CD14-positive monocyte (primary cell): ENCODE measurements around the gene TMEM179. TPM values are rescaled to one million over a fixed set of nuclear protein-coding genes. Genes with fewer than 3 reads are reported as not detected.

ENCODE experiments used
- DNase-seq, 3 donors: peaks; one replicate each; pipeline ENCODE4 v3.0.0-alpha.2; 2011 to 2022
- H2AFZ ChIP-seq: 2 replicates; pipeline ENCODE4 v1.6.0; 2012; ENCODE audit warnings: mild to moderate bottlenecking, low read depth, low read length, inconsistent platforms; ENCODE audit not compliant: insufficient read depth, poor library complexity, severe bottlenecking
- H3K27ac ChIP-seq, 2 donors: 1 replicate in 1 of 2; 2 replicates in 1 of 2; pipeline ENCODE4 v1.5.1; 2012 to 2013; ENCODE audit warnings: low read length in 2 of 2, control low read depth in 1 of 2, inconsistent platforms in 1 of 2, low read depth in 1 of 2, mild to moderate bottlenecking in 1 of 2
- H3K27me3 ChIP-seq, 2 donors: one replicate each; pipeline versions ENCODE4 v1.6.0 to v1.6.1; 2011 to 2013; ENCODE audit warnings: low read length in 2 of 2; ENCODE audit not compliant: control insufficient read depth in 2 of 2, insufficient read depth in 2 of 2
- H3K36me3 ChIP-seq, 2 donors: replicated peaks in 1 of 2; 1 replicate in 1 of 2; 2 replicates in 1 of 2; pipeline versions ENCODE4 v1.5.1 to v1.6.1; 2012 to 2013; ENCODE audit warnings: low read length in 2 of 2, control low read depth in 1 of 2, inconsistent platforms in 1 of 2, mild to moderate bottlenecking in 1 of 2; ENCODE audit not compliant: insufficient read depth in 2 of 2, control insufficient read depth in 1 of 2
- H3K4me1 ChIP-seq, 2 donors: 1 replicate in 1 of 2; 2 replicates in 1 of 2; pipeline versions ENCODE4 v1.5.1 to v1.6.1; 2012 to 2013; ENCODE audit warnings: low read length in 2 of 2, control low read depth in 1 of 2, inconsistent platforms in 1 of 2, mild to moderate bottlenecking in 1 of 2, moderate library complexity in 1 of 2; ENCODE audit not compliant: insufficient read depth in 2 of 2, control insufficient read depth in 1 of 2
- H3K4me2 ChIP-seq: replicated peaks from 2 replicates; pipeline ENCODE3; 2012; ENCODE audit warnings: low read length, moderate library complexity, mild to moderate bottlenecking; ENCODE audit not compliant: poor library complexity, severe bottlenecking; ENCODE audit errors: extremely low read depth
- H3K4me3 ChIP-seq, 3 experiments: fragments of 200-600 bp in 1 of 3; sonication (generic) in 1 of 3; replicated peaks in 1 of 3; 1 replicate in 2 of 3; 2 replicates in 1 of 3; pipeline ENCODE4 v1.5.1; 2011 to 2013; ENCODE audit warnings: low read length in 3 of 3, mild to moderate bottlenecking in 3 of 3, control low read depth in 2 of 3, low read depth in 2 of 3, inconsistent platforms in 1 of 3, moderate library complexity in 1 of 3
- H3K79me2 ChIP-seq: 2 replicates; pipeline ENCODE4 v1.6.0; 2012; ENCODE audit warnings: mild to moderate bottlenecking, control low read depth, inconsistent platforms, low read length, moderate library complexity; ENCODE audit not compliant: insufficient read depth
- H3K9ac ChIP-seq: 2 replicates; pipeline ENCODE4 v1.6.0; 2017; ENCODE audit warnings: low read length, mild to moderate bottlenecking; ENCODE audit not compliant: insufficient read depth, poor library complexity, severe bottlenecking
- H3K9me3 ChIP-seq, 2 donors: replicated peaks in 1 of 2; 1 replicate in 1 of 2; 2 replicates in 1 of 2; pipeline versions ENCODE4 v1.5.1 to v1.6.1; 2012 to 2013; ENCODE audit warnings: low read length in 2 of 2, control low read depth in 1 of 2; ENCODE audit not compliant: control insufficient read depth in 1 of 2, insufficient read depth in 1 of 2
- H4K20me1 ChIP-seq: 2 replicates; pipeline ENCODE4 v1.6.0; 2012; ENCODE audit warnings: mild to moderate bottlenecking, low read length, control low read depth, moderate library complexity; ENCODE audit not compliant: insufficient read depth
- H3K27ac Mint-ChIP-seq, 7 donors: one replicate each; pipeline ENCODE4 v1.8.0; 2020; ENCODE audit warnings: mild to moderate bottlenecking in 7 of 7, mixed read lengths in 7 of 7, moderate library complexity in 6 of 7, inconsistent platforms in 2 of 7
- H3K27me3 Mint-ChIP-seq, 3 donors: one replicate each; pipeline ENCODE4 v1.8.0; 2021 to 2022; ENCODE audit warnings: low read depth in 3 of 3, mild to moderate bottlenecking in 3 of 3, mixed read lengths in 3 of 3, moderate library complexity in 3 of 3, inconsistent platforms in 1 of 3
- H3K36me3 Mint-ChIP-seq, 2 donors: one replicate each; pipeline ENCODE4 v1.8.0; 2020; ENCODE audit warnings: mixed read lengths in 2 of 2, inconsistent platforms in 1 of 2, mild to moderate bottlenecking in 1 of 2
- H3K4me1 Mint-ChIP-seq: one replicate; pipeline ENCODE4 v1.8.0; 2020; ENCODE audit warnings: mild to moderate bottlenecking, mixed read lengths
- H3K4me3 Mint-ChIP-seq, 2 donors: one replicate each; pipeline ENCODE4 v1.8.0; 2020; ENCODE audit warnings: mild to moderate bottlenecking in 2 of 2, mixed read lengths in 2 of 2, moderate library complexity in 1 of 2
- H3K9me3 Mint-ChIP-seq, 7 donors: one replicate each; pipeline ENCODE4 v1.8.0; 2020 to 2022; ENCODE audit warnings: mixed read lengths in 7 of 7, mild to moderate bottlenecking in 6 of 7, moderate library complexity in 6 of 7, inconsistent platforms in 2 of 7
- CTCF ChIP-seq: fragments of 200-600 bp; IDR thresholded peaks from one replicate; pipeline ENCODE4 v1.8.0; 2022; ENCODE audit warnings: antibody characterized with exemption, mild to moderate bottlenecking
- WGBS: methylation state at CpG from one replicate; pipeline ENCODE4 v1.1.5; 2013; ENCODE audit warnings: missing lambda C conversion rate; ENCODE audit not compliant: insufficient coverage; 5-methylcytosine and 5-hydroxymethylcytosine counted together
- intact Hi-C, 2 donors: fragments of 100-400 bp; cut with micrococcal nuclease; formaldehyde crosslinking; loops; one replicate each; pipeline versions ENCODE4 v1.15.0 to v1.15.1; 2023
- polyA plus RNA-seq, 3 donors: library from polyadenylated mRNA; depleted of rRNA in 1 of 3; unstranded in 2 of 3; stranded (reverse) in 1 of 3; fragments of 300-500 nt in 2 of 3; fragments of >200 nt in 1 of 3; fragmentation: Illumina TruSeq in 2 of 3; gene quantifications; 1 replicate in 2 of 3; 2 replicates in 1 of 3; pipeline ENCODE4 v1.2.3, GENCODE V29; 2012 to 2021

Gene TMEM179
- polyA plus RNA-seq, 3 donors, result not detected

GRCh38 chr14:104572024-104572626, 32.4 kb downstream of the TMEM179 start:
- no peaks in the 10 kb centered on the region for H3K27me3 ChIP-seq
- H3K4me1 ChIP-seq, result no peaks in the 10 kb centered on the region
- WGBS, result 94% methylated on average over 10 of the region's 11 CpGs
- H3K9me3 ChIP-seq, result no peaks in the 10 kb centered on the region
- no peak overlapping the region for H3K9ac ChIP-seq
- no peak for TF ChIP-seq CTCF
- intact Hi-C loops, result no loop called here
- no peaks in the 10 kb centered on the region for H3K36me3 ChIP-seq
- no peak overlapping the region for H3K27ac ChIP-seq
- no peak overlapping the region for H2AFZ ChIP-seq
- H3K9me3 Mint-ChIP-seq, result no peaks in the 10 kb centered on the region
- DNase-seq, result no peak
- H3K4me1 Mint-ChIP-seq, result no peaks in the 10 kb centered on the region
- peaks cover 2% of the 10 kb centered on the region in 3 donors for H3K27me3 Mint-ChIP-seq
- H3K4me3 ChIP-seq, result no peak overlapping the region
- no peak overlapping the region for H3K4me2 ChIP-seq
- H3K79me2 ChIP-seq, result no peaks in the 10 kb centered on the region
- no peaks in the 10 kb centered on the region for H3K36me3 Mint-ChIP-seq
- no peak overlapping the region for H3K27ac Mint-ChIP-seq
- H4K20me1 ChIP-seq, result no peaks in the 10 kb centered on the region
- H3K4me3 Mint-ChIP-seq, result no peak overlapping the region

GRCh38 chr14:104571246-104571645, 33.3 kb downstream of the TMEM179 start:
- H3K4me3 Mint-ChIP-seq, result no peak overlapping the region
- no peaks in the 10 kb centered on the region for H3K9me3 ChIP-seq
- H3K27me3 ChIP-seq, result no peaks in the 10 kb centered on the region
- no peaks in the 10 kb centered on the region for H3K4me1 Mint-ChIP-seq
- H3K4me1 ChIP-seq, result no peaks in the 10 kb centered on the region
- no peak overlapping the region for H3K9ac ChIP-seq
- H2AFZ ChIP-seq, result no peak overlapping the region
- peaks cover 2 to 4% (median 2%) of the 10 kb centered on the region in 3 donors for H3K27me3 Mint-ChIP-seq
- no peak overlapping the region for H3K27ac ChIP-seq
- intact Hi-C loops, result no loop called here
- H3K4me2 ChIP-seq, result no peak overlapping the region
- no peak for DNase-seq
- H3K36me3 Mint-ChIP-seq, result no peaks in the 10 kb centered on the region
- no peak overlapping the region for H3K4me3 ChIP-seq
- no peaks in the 10 kb centered on the region for H4K20me1 ChIP-seq
- TF ChIP-seq CTCF, result no peak
- no peaks in the 10 kb centered on the region for H3K9me3 Mint-ChIP-seq
- no peak overlapping the region for H3K27ac Mint-ChIP-seq
- no peaks in the 10 kb centered on the region for H3K79me2 ChIP-seq
- WGBS, result 72% methylated on average over 14 of the region's 16 CpGs
- H3K36me3 ChIP-seq, result no peaks in the 10 kb centered on the region
